Astrocyte (in vitro differentiated cells and primary cell): Measurements from ENCODE around the gene CNTNAP5. TPM values are rescaled to one million over a fixed set of nuclear protein-coding genes. Genes with fewer than 3 reads are reported as not detected.

ENCODE experiments used
- DNase-seq: peaks from one replicate; pipeline ENCODE4 v3.0.0-alpha.2; 2010; ENCODE audit warnings: low read depth
- FAIRE-seq: peaks from 2 replicates; lab custom pipeline; 2011; peaks lifted over from hg19 to GRCh38; lab: Jason Lieb, UNC
- H2AFZ ChIP-seq: 2 replicates; pipeline ENCODE4 v1.6.0; 2012; ENCODE audit warnings: low read depth, low read length, inconsistent platforms
- H3K27ac ChIP-seq: 2 replicates; pipeline ENCODE4 v1.5.1; 2011; ENCODE audit warnings: low read depth, low read length, inconsistent platforms
- H3K27me3 ChIP-seq: 2 replicates; pipeline ENCODE4 v1.6.0; 2011; ENCODE audit warnings: low read length, inconsistent platforms; ENCODE audit not compliant: insufficient read depth
- H3K36me3 ChIP-seq: 2 replicates; pipeline ENCODE4 v1.5.1; 2011; ENCODE audit warnings: low read length, inconsistent platforms; ENCODE audit not compliant: insufficient read depth
- H3K4me1 ChIP-seq: 2 replicates; pipeline ENCODE4 v1.5.1; 2011; ENCODE audit warnings: low read length, inconsistent platforms; ENCODE audit not compliant: insufficient read depth
- H3K4me2 ChIP-seq: 2 replicates; pipeline ENCODE4 v1.6.0; 2012; ENCODE audit warnings: low read length, inconsistent platforms
- H3K4me3 ChIP-seq: 2 replicates; pipeline ENCODE4 v1.5.1; 2011; ENCODE audit warnings: low read depth, mild to moderate bottlenecking, low read length, inconsistent platforms; ENCODE audit not compliant: insufficient read depth
- H3K79me2 ChIP-seq: 2 replicates; pipeline ENCODE4 v1.6.0; 2012; ENCODE audit warnings: mild to moderate bottlenecking, low read length, inconsistent platforms; ENCODE audit not compliant: insufficient read depth
- H3K9ac ChIP-seq: 2 replicates; pipeline ENCODE4 v1.6.0; 2012; ENCODE audit warnings: mild to moderate bottlenecking, low read length, inconsistent platforms
- H3K9me3 ChIP-seq: 2 replicates; pipeline ENCODE4 v1.5.1; 2012; ENCODE audit warnings: low read depth, mild to moderate bottlenecking, low read length, inconsistent platforms; ENCODE audit not compliant: insufficient read depth
- H4K20me1 ChIP-seq: 2 replicates; pipeline ENCODE4 v1.6.0; 2012; ENCODE audit warnings: low read length, inconsistent platforms; ENCODE audit not compliant: insufficient read depth
- H3K27ac Mint-ChIP-seq: one replicate; pipeline ENCODE4 v1.8.0; 2021; ENCODE audit warnings: mild to moderate bottlenecking, mixed read lengths; ENCODE audit not compliant: unreplicated experiment
- H3K27me3 Mint-ChIP-seq: one replicate; pipeline ENCODE4 v1.8.0; 2021; ENCODE audit warnings: low read depth, mixed read lengths; ENCODE audit not compliant: unreplicated experiment
- H3K36me3 Mint-ChIP-seq: one replicate; pipeline ENCODE4 v1.8.0; 2021; ENCODE audit warnings: low read depth, mixed read lengths; ENCODE audit not compliant: unreplicated experiment
- H3K4me1 Mint-ChIP-seq: one replicate; pipeline ENCODE4 v1.8.0; 2021; ENCODE audit warnings: low read depth, mixed read lengths; ENCODE audit not compliant: unreplicated experiment
- H3K4me3 Mint-ChIP-seq: one replicate; pipeline ENCODE4 v1.8.0; 2021; ENCODE audit warnings: mild to moderate bottlenecking, moderate library complexity, mixed read lengths; ENCODE audit not compliant: unreplicated experiment
- H3K9me3 Mint-ChIP-seq: one replicate; pipeline ENCODE4 v1.8.0; 2021; ENCODE audit warnings: mild to moderate bottlenecking, mixed read lengths; ENCODE audit not compliant: unreplicated experiment
- EZH2 ChIP-seq: IDR thresholded peaks from 2 replicates; pipeline ENCODE4 v1.6.1; 2012; ENCODE audit warnings: mild to moderate bottlenecking, low read length, inconsistent platforms; ENCODE audit not compliant: insufficient read depth
- total RNA-seq: library from RNA; stranded (reverse); gene quantifications from 2 replicates; pipeline ENCODE4 v1.2.1, GENCODE V29; 2021
- TF ChIP-seq, protein P1 (sequence below): IDR thresholded peaks from 2 replicates; pipeline ENCODE4 v1.5.1; 2011; ENCODE audit warnings: low read depth, mild to moderate bottlenecking, inconsistent platforms, low read length, moderate library complexity; ENCODE audit not compliant: insufficient read depth

CNTNAP5 gene
- total RNA-seq, 1 donor from 2014 or later, result 0.30 TPM

DNA sequence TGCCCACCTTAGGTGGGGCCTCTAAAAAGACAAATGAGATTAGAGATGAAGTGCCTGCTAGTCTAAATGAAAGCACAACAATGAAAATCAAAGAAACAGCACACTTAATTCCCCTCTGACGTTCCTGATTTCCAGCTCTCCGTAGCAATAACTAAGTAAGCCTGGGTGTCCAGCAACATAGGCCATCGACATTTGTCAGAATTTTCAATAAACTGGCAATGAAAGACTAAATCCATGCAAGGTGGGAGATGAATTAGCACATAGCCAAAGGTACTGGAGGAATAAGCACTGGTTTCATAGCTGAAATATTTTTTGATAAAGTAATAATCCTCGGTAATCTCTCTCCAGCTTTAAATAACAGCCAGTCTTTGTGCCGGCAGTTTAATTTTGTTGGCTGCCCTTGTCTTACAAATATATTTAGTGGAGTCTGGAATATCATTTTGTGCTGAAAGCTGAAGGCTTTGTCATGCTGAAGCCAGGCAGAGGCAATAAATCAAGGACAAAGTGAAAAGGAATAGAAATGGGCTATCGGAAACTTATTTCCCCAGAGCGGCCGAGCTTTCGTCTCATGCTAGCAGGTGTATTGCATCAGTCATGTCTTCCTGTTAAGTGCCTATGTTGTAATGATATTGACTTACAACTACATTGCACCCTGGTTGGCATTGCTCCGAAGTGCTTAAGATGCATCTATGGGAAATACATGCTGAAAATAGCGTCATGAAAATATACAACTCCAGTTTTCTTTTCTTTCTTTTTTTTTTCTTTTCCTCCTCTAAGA lies 790.1 kb downstream of the CNTNAP5 start:
- Mint-ChIP-seq H3K36me3 (no peaks in the 10 kb centered on the region), H3K27me3 (no peaks in the 10 kb centered on the region), H3K9me3 (peaks cover 3% of the 10 kb centered on the region), H3K27ac (no peak overlapping the region), H3K4me1 (no peaks in the 10 kb centered on the region), H3K4me3 (no peak overlapping the region)
- Histone ChIP-seq H3K79me2 (no peaks in the 10 kb centered on the region), H3K4me3 (no peak overlapping the region), H3K9ac (no peak overlapping the region), H2AFZ (no peak overlapping the region), H3K27me3 (no peaks in the 10 kb centered on the region), H3K9me3 (no peaks in the 10 kb centered on the region), H3K4me2 (no peak overlapping the region), H3K4me1 (no peaks in the 10 kb centered on the region), H4K20me1 (no peaks in the 10 kb centered on the region), H3K36me3 (no peaks in the 10 kb centered on the region), H3K27ac (no peak overlapping the region)
- FAIRE-seq, result no peak
- no peak for DNase-seq
- TF ChIP-seq, protein P1, sequence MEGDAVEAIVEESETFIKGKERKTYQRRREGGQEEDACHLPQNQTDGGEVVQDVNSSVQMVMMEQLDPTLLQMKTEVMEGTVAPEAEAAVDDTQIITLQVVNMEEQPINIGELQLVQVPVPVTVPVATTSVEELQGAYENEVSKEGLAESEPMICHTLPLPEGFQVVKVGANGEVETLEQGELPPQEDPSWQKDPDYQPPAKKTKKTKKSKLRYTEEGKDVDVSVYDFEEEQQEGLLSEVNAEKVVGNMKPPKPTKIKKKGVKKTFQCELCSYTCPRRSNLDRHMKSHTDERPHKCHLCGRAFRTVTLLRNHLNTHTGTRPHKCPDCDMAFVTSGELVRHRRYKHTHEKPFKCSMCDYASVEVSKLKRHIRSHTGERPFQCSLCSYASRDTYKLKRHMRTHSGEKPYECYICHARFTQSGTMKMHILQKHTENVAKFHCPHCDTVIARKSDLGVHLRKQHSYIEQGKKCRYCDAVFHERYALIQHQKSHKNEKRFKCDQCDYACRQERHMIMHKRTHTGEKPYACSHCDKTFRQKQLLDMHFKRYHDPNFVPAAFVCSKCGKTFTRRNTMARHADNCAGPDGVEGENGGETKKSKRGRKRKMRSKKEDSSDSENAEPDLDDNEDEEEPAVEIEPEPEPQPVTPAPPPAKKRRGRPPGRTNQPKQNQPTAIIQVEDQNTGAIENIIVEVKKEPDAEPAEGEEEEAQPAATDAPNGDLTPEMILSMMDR, result no peak
- no peak for TF ChIP-seq EZH2

DNA sequence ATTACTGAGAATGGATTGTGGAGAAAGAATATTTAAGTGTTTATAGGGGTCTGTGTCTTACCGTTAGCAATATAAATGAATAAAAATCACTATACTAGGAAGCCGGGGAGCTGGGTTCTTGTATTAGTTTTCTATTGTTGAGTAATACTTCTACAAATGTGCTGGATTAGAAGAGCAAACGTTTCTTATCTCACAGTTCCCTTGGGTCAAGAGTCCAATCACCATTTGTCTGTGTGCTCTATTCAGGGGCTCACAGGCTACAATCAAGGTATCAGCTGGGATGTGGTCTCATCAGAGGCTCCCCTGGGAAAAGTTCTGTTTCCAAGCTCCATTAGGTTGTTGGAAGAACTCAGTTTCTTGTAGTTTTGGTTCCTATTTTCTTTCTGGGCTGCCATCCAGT lies 790.9 kb downstream of the CNTNAP5 start:
- H3K36me3 Mint-ChIP-seq, result no peaks in the 10 kb centered on the region
- no peak overlapping the region for H3K4me3 ChIP-seq
- no peaks in the 10 kb centered on the region for H4K20me1 ChIP-seq
- no peaks in the 10 kb centered on the region for H3K4me1 Mint-ChIP-seq
- H3K9me3 ChIP-seq, result no peaks in the 10 kb centered on the region
- H3K9ac ChIP-seq, result no peak overlapping the region
- FAIRE-seq (no peak), DNase-seq (no peak)
- no peak overlapping the region for H3K27ac Mint-ChIP-seq
- no peaks in the 10 kb centered on the region for H3K79me2 ChIP-seq
- no peaks in the 10 kb centered on the region for H3K36me3 ChIP-seq
- no peak overlapping the region for H2AFZ ChIP-seq
- no peaks in the 10 kb centered on the region for H3K27me3 Mint-ChIP-seq
- H3K9me3 Mint-ChIP-seq, result peaks cover 3% of the 10 kb centered on the region
- H3K27ac ChIP-seq, result no peak overlapping the region
- H3K27me3 ChIP-seq, result no peaks in the 10 kb centered on the region
- no peak overlapping the region for H3K4me2 ChIP-seq
- H3K4me3 Mint-ChIP-seq, result no peak overlapping the region
- TF ChIP-seq, protein P1, result no peak
- TF ChIP-seq EZH2, result no peak
- H3K4me1 ChIP-seq, result no peaks in the 10 kb centered on the region

DNA sequence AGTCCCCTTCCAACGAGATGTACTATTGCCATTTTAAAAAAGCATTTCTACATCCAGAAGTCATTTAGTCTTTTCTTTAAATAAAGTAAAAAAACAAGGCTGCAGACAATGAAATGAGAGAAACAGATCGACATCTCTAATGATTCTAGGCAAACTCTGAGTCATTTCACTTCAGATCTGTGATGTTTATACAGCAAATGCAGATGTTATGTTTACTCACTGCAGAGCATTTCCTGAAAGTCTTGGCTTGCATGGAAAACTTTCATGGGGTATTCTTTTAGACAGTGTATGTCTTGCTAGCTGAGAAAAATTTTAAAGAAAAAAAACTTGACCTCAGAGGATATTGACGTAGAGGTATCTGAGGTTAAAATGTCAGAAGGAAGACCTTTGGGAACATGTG lies 797.4 kb downstream of the CNTNAP5 start:
- H3K9me3 ChIP-seq, result no peaks in the 10 kb centered on the region
- no peaks in the 10 kb centered on the region for H4K20me1 ChIP-seq
- FAIRE-seq (no peak), DNase-seq (no peak)
- H3K9ac ChIP-seq, result no peak overlapping the region
- H3K27me3 ChIP-seq, result no peaks in the 10 kb centered on the region
- no peak overlapping the region for H3K27ac ChIP-seq
- H3K4me2 ChIP-seq, result no peak overlapping the region
- no peak overlapping the region for H3K27ac Mint-ChIP-seq
- no peaks in the 10 kb centered on the region for H3K36me3 Mint-ChIP-seq
- no peaks in the 10 kb centered on the region for H3K36me3 ChIP-seq
- H3K79me2 ChIP-seq, result no peaks in the 10 kb centered on the region
- no peak overlapping the region for H3K4me3 ChIP-seq
- no peaks in the 10 kb centered on the region for H3K27me3 Mint-ChIP-seq
- H3K4me3 Mint-ChIP-seq, result no peak overlapping the region
- peaks cover 7% of the 10 kb centered on the region for H3K9me3 Mint-ChIP-seq
- no peaks in the 10 kb centered on the region for H3K4me1 Mint-ChIP-seq
- no peaks in the 10 kb centered on the region for H3K4me1 ChIP-seq
- TF ChIP-seq EZH2, result no peak
- TF ChIP-seq, protein P1, result no peak
- H2AFZ ChIP-seq, result no peak overlapping the region
